Ovary (tissue), 9 donors: Measurements from ENCODE around the gene GMFB. TPM values are rescaled to one million over a fixed set of nuclear protein-coding genes. Genes with fewer than 3 reads are reported as not detected.
"Not testable (repeated sequence)": the region's sequence is repeated elsewhere in the genome, so short reads cannot be mapped to it uniquely, and the experiment has no call there.

Experiments
- DNase-seq, 5 donors: peaks; one replicate each; pipeline ENCODE4 v3.0.0-alpha.2; 2019 to 2020
- H3K27ac ChIP-seq, 2 donors: fragments of 200-600 bp; one replicate each; pipeline versions ENCODE4 v1.5.1 to v1.8.0; 2019 to 2022
- H3K27me3 ChIP-seq: fragments of 200-600 bp; one replicate; pipeline ENCODE4 v1.8.0; 2022
- H3K36me3 ChIP-seq: fragments of 200-600 bp; sonication (generic); one replicate; pipeline ENCODE4 v1.5.1; 2019
- H3K4me1 ChIP-seq: one replicate; pipeline ENCODE4 v1.8.1; 2013; ENCODE audit warnings: mild to moderate bottlenecking, moderate library complexity; ENCODE audit not compliant: insufficient read depth
- H3K4me3 ChIP-seq: fragments of 200-600 bp; sonication (generic); one replicate; pipeline ENCODE4 v1.5.1; 2017
- H3K9me3 ChIP-seq, 2 donors: fragments of 200-600 bp in 1 of 2; sonication (generic) in 1 of 2; one replicate each; pipeline versions ENCODE4 v1.5.1 to v1.8.1; 2013 to 2019; ENCODE audit warnings: mild to moderate bottlenecking in 1 of 2, moderate library complexity in 1 of 2
- EP300 ChIP-seq: sonication (generic); formaldehyde crosslinking; IDR thresholded peaks from one replicate; pipeline ENCODE4 v1.6.1; 2017; ENCODE audit warnings: antibody characterized with exemption
- POLR2A ChIP-seq: fragments of 450-650 bp; IDR thresholded peaks from one replicate; pipeline ENCODE4 v1.6.1; 2017; ENCODE audit warnings: antibody characterized with exemption, mild to moderate bottlenecking, moderate library complexity
- WGBS, 3 donors: extraction: QIAGEN DNeasy Blood & Tissue Kit in 1 of 3; methylation state at CpG; one replicate each; pipeline versions ENCODE4 v1.1.5 to v1.1.7; 2013 to 2017; 5-methylcytosine and 5-hydroxymethylcytosine counted together
- intact Hi-C, 4 donors: fragments of 100-400 bp; cut with DNase I; formaldehyde crosslinking; loops; one replicate each; pipeline versions ENCODE4 v1.11.0 to v1.15.1; 2022 to 2023
- polyA plus RNA-seq, 2 donors: library from polyadenylated mRNA; stranded (reverse); fragments of 200-250 nt in 1 of 2; fragments of 350-450 nt in 1 of 2; fragmentation: Illumina TruSeq in 1 of 2; extraction: RNeasy Lipid Tissue Mini Kit (QIAGEN cat#74804) in 1 of 2; gene quantifications; one replicate each; pipeline ENCODE4 v1.2.3, GENCODE V29; 2013 to 2014
- total RNA-seq, 7 donors: library from RNA; depleted of rRNA in 2 of 7; stranded (reverse); fragments of >200 nt in 2 of 7; fragmentation: NEBNext Ultra II Directional in 3 of 7; extraction: Animal tissue kit (Norgen Biotek cat#: 25700) in 3 of 7; gene quantifications; one replicate each; pipeline versions ENCODE4 v1.1.0 to v1.2.4, GENCODE V29; 2016 to 2023
- TF ChIP-seq, protein P1 (sequence below), 3 donors: fragments of 450-650 bp in 2 of 3; fragments of 200-600 bp in 1 of 3; IDR thresholded peaks; one replicate each; pipeline versions ENCODE4 v1.5.1 to v1.8.0; 2016 to 2022; ENCODE audit warnings: antibody characterized with exemption in 3 of 3, mild to moderate bottlenecking in 1 of 3
- donor health status: DM: no; HTN: no; CAD: no; lungs with moderate emphysema.
- donor health status: DM: no; HTN: no; CAD: no.
- donor health status: Bipolar disorder and iron deficiency.
- donor health status: DM: yes; HTN: yes; CAD: no.
- donor health status: DM: no; HTN: no; CAD: no.
- donor health status: DM: yes; HTN: yes; CAD: no.

GMFB gene
- total and polyA plus RNA-seq, 9 donors: 14.1 to 65.5 (median 30.0) TPM

DNA sequence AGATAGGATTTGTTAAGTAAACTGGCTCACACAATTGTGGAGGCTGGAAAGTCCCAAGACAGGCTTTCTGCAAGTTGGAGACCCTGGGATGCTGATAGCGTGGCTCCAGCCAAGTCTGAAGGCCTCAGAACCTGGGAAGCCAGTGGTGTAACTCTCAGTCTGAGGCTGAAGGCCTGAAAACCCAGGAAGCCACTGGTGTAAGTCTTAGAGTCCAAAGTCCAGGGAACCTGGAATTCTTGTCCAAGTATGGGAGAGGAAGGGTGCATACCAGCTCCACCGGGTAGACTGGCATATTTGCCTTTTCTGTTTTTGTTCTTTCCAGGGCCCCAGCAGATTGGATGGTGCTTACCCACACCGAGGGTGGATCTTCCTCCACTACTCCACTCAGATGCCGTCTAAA lies 18.1 kb downstream of the GMFB start:
- intact Hi-C loops: no loop called here
- WGBS, 3 donors: 85 to 88% (median 88%) methylated on average over 4 of the region's 4 CpGs
- H3K27ac ChIP-seq: no peak overlapping the region

DNA sequence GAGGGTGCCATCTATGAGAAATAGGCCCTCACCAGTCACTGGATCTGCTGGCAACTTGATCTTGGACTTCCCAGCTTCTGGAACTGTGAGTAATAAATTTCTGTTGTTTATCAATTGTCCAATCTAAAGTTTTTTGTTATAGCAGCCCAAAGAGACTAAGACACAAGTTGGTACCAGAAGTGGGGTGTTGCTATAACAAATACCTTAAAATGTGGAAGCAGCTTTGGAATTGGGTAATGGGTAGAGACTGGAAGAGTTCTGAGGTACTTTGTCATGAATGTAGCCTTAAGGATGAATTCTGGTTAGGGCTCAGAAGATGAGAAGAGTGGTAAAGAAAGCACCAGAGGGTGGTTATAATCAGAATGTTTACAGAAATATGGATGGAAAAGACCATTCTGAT lies 21.5 kb downstream of the GMFB start:
- Histone ChIP-seq H3K4me1 (peaks cover 10% of the 10 kb centered on the region), H3K36me3 (no peaks in the 10 kb centered on the region), H3K9me3 (peaks cover 0 to 5% of the 10 kb centered on the region in 2 donors), H3K4me3 (no peak overlapping the region), H3K27me3 (no peaks in the 10 kb centered on the region), H3K27ac (no peak overlapping the region)
- TF ChIP-seq EP300: no peak
- no peak for TF ChIP-seq POLR2A
- TF ChIP-seq, protein P1, sequence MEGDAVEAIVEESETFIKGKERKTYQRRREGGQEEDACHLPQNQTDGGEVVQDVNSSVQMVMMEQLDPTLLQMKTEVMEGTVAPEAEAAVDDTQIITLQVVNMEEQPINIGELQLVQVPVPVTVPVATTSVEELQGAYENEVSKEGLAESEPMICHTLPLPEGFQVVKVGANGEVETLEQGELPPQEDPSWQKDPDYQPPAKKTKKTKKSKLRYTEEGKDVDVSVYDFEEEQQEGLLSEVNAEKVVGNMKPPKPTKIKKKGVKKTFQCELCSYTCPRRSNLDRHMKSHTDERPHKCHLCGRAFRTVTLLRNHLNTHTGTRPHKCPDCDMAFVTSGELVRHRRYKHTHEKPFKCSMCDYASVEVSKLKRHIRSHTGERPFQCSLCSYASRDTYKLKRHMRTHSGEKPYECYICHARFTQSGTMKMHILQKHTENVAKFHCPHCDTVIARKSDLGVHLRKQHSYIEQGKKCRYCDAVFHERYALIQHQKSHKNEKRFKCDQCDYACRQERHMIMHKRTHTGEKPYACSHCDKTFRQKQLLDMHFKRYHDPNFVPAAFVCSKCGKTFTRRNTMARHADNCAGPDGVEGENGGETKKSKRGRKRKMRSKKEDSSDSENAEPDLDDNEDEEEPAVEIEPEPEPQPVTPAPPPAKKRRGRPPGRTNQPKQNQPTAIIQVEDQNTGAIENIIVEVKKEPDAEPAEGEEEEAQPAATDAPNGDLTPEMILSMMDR (IDR thresholded peaks at IDR 0.05): no peak
- intact Hi-C loops: no loop called here
- no peak for DNase-seq

More for the DNA sequence above, 18.1 kb downstream of the GMFB start:
- H3K4me1 ChIP-seq: peaks cover 10% of the 10 kb centered on the region
- H3K4me3 ChIP-seq: no peak overlapping the region
- no peak for DNase-seq
- H3K27me3 ChIP-seq: no peaks in the 10 kb centered on the region
- TF ChIP-seq EP300 (no peak), POLR2A (no peak)
- TF ChIP-seq, protein P1 (IDR thresholded peaks at IDR 0.05): no peak
- H3K36me3 ChIP-seq: no peaks in the 10 kb centered on the region
- peaks cover 0 to 5% of the 10 kb centered on the region in 2 donors for H3K9me3 ChIP-seq

DNA sequence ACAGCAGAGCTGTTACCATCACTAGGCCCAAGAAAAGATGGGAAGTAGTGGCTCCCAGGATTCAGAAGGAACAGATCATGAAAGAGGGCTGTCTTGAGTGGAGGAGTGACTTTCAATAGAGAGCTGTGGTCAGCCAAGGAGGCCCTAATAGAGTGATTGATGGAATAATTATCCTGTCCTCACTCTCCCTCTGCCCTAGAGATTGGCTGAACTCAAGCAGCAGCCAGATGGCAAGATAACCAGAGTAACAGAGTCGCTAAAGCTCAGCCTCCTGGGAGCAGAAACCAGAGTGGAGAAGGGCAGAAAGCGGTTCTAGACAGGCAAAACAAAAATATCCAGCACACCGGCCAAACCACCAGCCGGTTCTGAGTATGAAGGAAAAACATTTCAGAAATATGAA lies 23.1 kb downstream of the GMFB start:
- Histone ChIP-seq H3K4me3 (no peak overlapping the region), H3K27me3 (no peaks in the 10 kb centered on the region), H3K9me3 (peaks cover 0 to 5% of the 10 kb centered on the region in 2 donors), H3K36me3 (no peaks in the 10 kb centered on the region), H3K27ac (no peak overlapping the region), H3K4me1 (no peaks in the 10 kb centered on the region)
- no peak for DNase-seq
- no peak for TF ChIP-seq POLR2A
- TF ChIP-seq, protein P1 (IDR thresholded peaks at IDR 0.05): no peak
- no peak for TF ChIP-seq EP300
- intact Hi-C loops: no loop called here
- 41 to 57% (median 43%) methylated on average over 4 of the region's 4 CpGs for WGBS, 3 donors

DNA sequence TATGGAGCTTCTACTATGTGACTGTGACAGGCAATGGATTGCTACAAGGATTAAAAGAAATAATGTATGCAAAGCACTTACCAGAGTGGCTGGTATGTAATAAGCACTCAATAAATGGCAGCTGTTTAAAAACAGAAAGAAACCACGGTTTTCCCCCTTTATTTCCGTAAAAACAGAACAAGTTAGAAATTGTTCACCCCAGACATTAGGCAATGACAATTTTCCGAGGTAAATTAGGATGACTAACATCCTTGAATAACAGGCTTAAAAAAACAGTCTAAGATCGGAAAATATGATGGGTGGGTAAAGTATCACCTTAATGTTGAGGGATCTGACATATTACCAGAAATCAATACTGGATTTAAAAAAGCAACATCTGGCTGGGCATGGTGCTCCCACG lies 26.7 kb downstream of the GMFB start:
- DNase-seq: no peak
- H3K9me3 ChIP-seq: no peaks in the 10 kb centered on the region
- no peak overlapping the region for H3K27ac ChIP-seq
- no peak overlapping the region for H3K4me3 ChIP-seq
- H3K36me3 ChIP-seq: no peaks in the 10 kb centered on the region
- intact Hi-C loops: no loop called here
- H3K4me1 ChIP-seq: no peaks in the 10 kb centered on the region
- TF ChIP-seq EP300 (no peak), POLR2A (no peak)
- TF ChIP-seq, protein P1 (IDR thresholded peaks at IDR 0.05): no peak
- H3K27me3 ChIP-seq: no peaks in the 10 kb centered on the region
- 71 to 77% (median 72%) methylated on average over 5 of the region's 5 CpGs for WGBS, 3 donors

DNA sequence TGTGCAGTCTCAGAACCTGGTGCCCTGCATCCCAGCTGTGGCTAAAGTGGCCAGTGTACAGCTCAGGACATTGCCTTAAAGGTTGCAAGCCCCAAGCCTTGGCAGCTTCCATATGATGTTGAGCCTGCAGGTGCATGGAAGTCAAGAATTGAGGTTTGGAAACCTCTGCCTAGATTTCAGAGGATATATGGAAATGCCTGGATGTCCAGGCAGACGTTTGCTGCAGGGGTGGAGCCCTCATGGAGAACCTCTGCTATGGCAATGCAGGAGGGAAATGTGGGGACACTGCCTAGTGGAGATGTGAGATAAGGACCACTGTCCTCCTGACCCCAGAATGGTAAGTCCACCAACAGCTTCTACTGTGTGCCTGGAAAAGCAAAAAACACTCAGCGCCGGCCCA lies 29.7 kb downstream of the GMFB start:
- H3K36me3 ChIP-seq: no peaks in the 10 kb centered on the region
- H3K9me3 ChIP-seq: no peaks in the 10 kb centered on the region
- TF ChIP-seq POLR2A: no peak
- TF ChIP-seq, protein P1 (IDR thresholded peaks at IDR 0.05): no peak
- TF ChIP-seq EP300: no peak
- H3K27ac ChIP-seq: no peak overlapping the region
- intact Hi-C loops: no loop called here
- WGBS, 3 donors: 88 to 92% (median 91%) methylated on average over 3 of the region's 3 CpGs
- no peak overlapping the region for H3K4me3 ChIP-seq
- H3K4me1 ChIP-seq: no peaks in the 10 kb centered on the region
- no peak for DNase-seq
- no peaks in the 10 kb centered on the region for H3K27me3 ChIP-seq

DNA sequence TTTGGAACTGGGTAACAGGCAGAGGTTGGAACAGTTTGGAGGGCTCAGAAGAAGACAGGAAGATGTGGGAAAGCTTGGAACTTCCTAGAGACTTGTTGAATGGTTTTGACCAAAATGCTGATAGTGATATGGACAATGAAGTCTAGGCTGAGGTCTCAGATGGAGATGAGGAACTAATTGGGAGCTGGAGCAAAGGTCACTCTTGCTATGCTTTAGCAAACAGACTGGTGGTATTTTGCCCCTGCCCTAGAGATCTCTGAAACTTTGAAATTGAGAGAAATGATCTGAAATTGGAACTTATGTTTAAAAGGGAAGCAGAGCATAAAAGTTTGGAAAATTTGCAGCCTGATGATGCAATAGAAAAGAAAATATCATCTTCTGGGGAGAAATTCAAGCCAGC lies 30.2 kb downstream of the GMFB start:
- DNase-seq, H3K9me3 ChIP-seq, H3K27me3 ChIP-seq, H3K4me1 ChIP-seq, H3K36me3 ChIP-seq, H3K27ac ChIP-seq, intact Hi-C loops, H3K4me3 ChIP-seq: not testable (repeated sequence)
